SK-N-SH (cell line): ENCODE measurements around the gene FAM131A. TPM values are rescaled to one million over a fixed set of nuclear protein-coding genes. Genes with fewer than 3 reads are reported as not detected.

ENCODE experiments used
- CTCF ChIA-PET: fragments of 300-600, 350-600 bp; formaldehyde crosslinking; extraction: SDS; loops from one replicate; lab custom pipeline; 2021; lab: Yijun Ruan, JAX
- POLR2A ChIA-PET: fragments of 350-600 bp; sonication (Branson Sonifier 250); formaldehyde crosslinking; extraction: SDS; loops from one replicate; lab custom pipeline; 2020; ENCODE audit warnings: antibody characterized with exemption, inconsistent platforms; lab: Yijun Ruan, JAX
- DNase-seq: peaks from one replicate; pipeline ENCODE4 v3.0.0; 2012
- H2AFZ ChIP-seq: fragments of 200-600 bp; sonication (generic); 2 replicates; pipeline ENCODE4 v1.8.1; 2016; ENCODE audit warnings: antibody characterized with exemption, mild to moderate bottlenecking, low read depth
- H3F3A ChIP-seq: fragments of 200-600 bp; sonication (generic); replicated peaks from 2 replicates; pipeline ENCODE3; 2016; ENCODE audit warnings: antibody characterized with exemption, mild to moderate bottlenecking; ENCODE audit not compliant: insufficient read depth
- H3K27ac ChIP-seq, 2 experiments: fragments of 200-500 bp in 1 of 2; fragments of 200-600 bp in 1 of 2; sonication (Bioruptor generic) in 1 of 2; sonication (generic), shearing (Covaris generic) in 1 of 2; 2 replicates each; pipeline versions ENCODE4 v1.5.1 to v1.6.1; 2014 to 2016; ENCODE audit warnings: low read depth in 2 of 2, inconsistent platforms in 1 of 2, low read length in 1 of 2, mild to moderate bottlenecking in 1 of 2, mixed read lengths in 1 of 2
- H3K27me3 ChIP-seq: fragments of 200-600 bp; sonication (generic), shearing (Covaris generic); 2 replicates; pipeline ENCODE4 v1.6.1; 2016; ENCODE audit warnings: mixed run types; ENCODE audit not compliant: insufficient read depth
- H3K36me3 ChIP-seq, 2 experiments: fragments of 200-500 bp in 1 of 2; fragments of 200-600 bp in 1 of 2; sonication (Bioruptor generic) in 1 of 2; sonication (generic) in 1 of 2; replicated peaks in 1 of 2; 2 replicates each; pipeline versions ENCODE3 to v1.5.1; 2014 to 2016; ENCODE audit warnings: low read length in 1 of 2, mild to moderate bottlenecking in 1 of 2; ENCODE audit not compliant: insufficient read depth in 2 of 2, control insufficient read depth in 1 of 2
- H3K4me1 ChIP-seq, 2 experiments: fragments of 200-500 bp in 1 of 2; fragments of 200-600 bp in 1 of 2; sonication (Bioruptor generic) in 1 of 2; sonication (generic), shearing (Covaris generic) in 1 of 2; 2 replicates each; pipeline versions ENCODE4 v1.5.1 to v1.6.1; 2014 to 2016; ENCODE audit warnings: low read depth in 1 of 2, low read length in 1 of 2, mixed run types in 1 of 2; ENCODE audit not compliant: insufficient read depth in 2 of 2, control insufficient read depth in 1 of 2
- H3K4me2 ChIP-seq: fragments of 200-600 bp; sonication (generic), shearing (Covaris generic); 2 replicates; pipeline ENCODE4 v1.6.1; 2017; ENCODE audit warnings: mixed run types
- H3K4me3 ChIP-seq, 2 experiments: fragments of 200-500 bp in 1 of 2; fragments of 200-600 bp in 1 of 2; sonication (Bioruptor generic) in 1 of 2; sonication (generic), shearing (Covaris generic) in 1 of 2; 2 replicates each; pipeline versions ENCODE4 v1.5.1 to v1.8.1; 2014 to 2016; ENCODE audit warnings: low read depth in 2 of 2, inconsistent platforms in 1 of 2, low read length in 1 of 2, mild to moderate bottlenecking in 1 of 2, mixed read lengths in 1 of 2, moderate library complexity in 1 of 2
- H3K79me2 ChIP-seq: fragments of 200-600 bp; sonication (generic); 2 replicates; pipeline ENCODE4 v1.8.1; 2017; ENCODE audit warnings: mild to moderate bottlenecking; ENCODE audit not compliant: insufficient read depth
- H3K9ac ChIP-seq: fragments of 200-600 bp; sonication (generic); 2 replicates; pipeline ENCODE4 v1.6.1; 2017; ENCODE audit warnings: mixed run types
- H3K9me2 ChIP-seq: fragments of 200-600 bp; sonication (generic); 2 replicates; pipeline ENCODE4 v1.6.1; 2017; ENCODE audit warnings: mixed run types
- H3K9me3 ChIP-seq: fragments of 200-600 bp; sonication (generic); 2 replicates; pipeline ENCODE4 v1.6.1; 2017; ENCODE audit warnings: mixed run types, mild to moderate bottlenecking, moderate library complexity
- H4K20me1 ChIP-seq: fragments of 200-600 bp; sonication (generic); 2 replicates; pipeline ENCODE4 v1.6.1; 2017; ENCODE audit warnings: mild to moderate bottlenecking, mixed run types; ENCODE audit not compliant: insufficient read depth
- CHD2 ChIP-seq: fragments of 150-350 bp; IDR thresholded peaks from 2 replicates; pipeline ENCODE4 v1.6.1; 2018; ENCODE audit warnings: low read length; ENCODE audit not compliant: partially characterized antibody
- ELF1 ChIP-seq: IDR thresholded peaks from 2 replicates; pipeline ENCODE4 v1.4.0; 2012
- EP300 ChIP-seq, 2 experiments: IDR thresholded peaks; 2 replicates each; pipeline versions ENCODE4 v1.4.0 to v1.6.1; 2012; ENCODE audit warnings: borderline replicate concordance in 1 of 2, low read depth in 1 of 2, low read length in 1 of 2
- FOSL2 ChIP-seq: IDR thresholded peaks from 2 replicates; pipeline ENCODE4 v1.4.0; 2012; ENCODE audit warnings: low read depth, mild to moderate bottlenecking, moderate library complexity, borderline replicate concordance
- FOXM1 ChIP-seq: IDR thresholded peaks from 2 replicates; pipeline ENCODE4 v1.4.0; 2012; ENCODE audit warnings: low read depth, mild to moderate bottlenecking
- JUND ChIP-seq: IDR thresholded peaks from 2 replicates; pipeline ENCODE4 v1.4.0; 2012
- MXI1 ChIP-seq: IDR thresholded peaks from 2 replicates; pipeline ENCODE4 v1.6.1; 2012; ENCODE audit warnings: mild to moderate bottlenecking, low read depth, low read length, improper control_type of control experiment
- RAD21 ChIP-seq: IDR thresholded peaks from 2 replicates; pipeline ENCODE4 v1.6.1; 2012; ENCODE audit warnings: mild to moderate bottlenecking, low read length
- RXRA ChIP-seq: IDR thresholded peaks from 2 replicates; pipeline ENCODE4 v1.4.0; 2012; ENCODE audit warnings: low read depth, mild to moderate bottlenecking, borderline replicate concordance
- SIN3A ChIP-seq: IDR thresholded peaks from 2 replicates; pipeline ENCODE4 v1.6.1; 2012; ENCODE audit warnings: low read depth, mild to moderate bottlenecking, low read length, moderate library complexity, borderline replicate concordance
- SMC3 ChIP-seq: IDR thresholded peaks from 2 replicates; pipeline ENCODE4 v1.6.1; 2012; ENCODE audit warnings: low read depth, low read length, improper control_type of control experiment
- TAF1 ChIP-seq: IDR thresholded peaks from 2 replicates; pipeline ENCODE4 v1.6.1; 2012; ENCODE audit warnings: low read depth, mild to moderate bottlenecking, low read length, moderate library complexity, borderline replicate concordance
- TCF12 ChIP-seq: IDR thresholded peaks from 2 replicates; pipeline ENCODE4 v1.4.0; 2012
- WGBS: methylation state at CpG from one replicate; pipeline ENCODE4 v1.1.6; 2017; ENCODE audit warnings: low lambda C conversion rate; 5-methylcytosine and 5-hydroxymethylcytosine counted together
- polyA plus RNA-seq, 3 experiments: library from polyadenylated mRNA; depleted of rRNA; stranded (reverse); fragments of >200 nt; gene quantifications; 2 replicates each; pipeline ENCODE4 v1.2.3, GENCODE V29; 2012
- TF ChIP-seq, protein P1 (sequence below): IDR thresholded peaks from 2 replicates; pipeline ENCODE4 v1.4.0; 2012; ENCODE audit warnings: low read depth, borderline replicate concordance
- TF ChIP-seq, protein P2 (sequence below): IDR thresholded peaks from 2 replicates; pipeline ENCODE4 v1.4.0; 2012; ENCODE audit warnings: low read depth, borderline replicate concordance
- TF ChIP-seq, protein P3 (sequence below): fragments of 150-350 bp; IDR thresholded peaks from 2 replicates; pipeline ENCODE4 v1.6.1; 2017; ENCODE audit warnings: antibody characterized with exemption, low read length, low read depth, borderline replicate concordance
- TF ChIP-seq, protein P4 (sequence below): IDR thresholded peaks from 2 replicates; pipeline ENCODE4 v1.6.1; 2012; ENCODE audit warnings: mild to moderate bottlenecking, low read depth, low read length, moderate library complexity
- TF ChIP-seq, protein P5 (sequence below): fragments of 200-600 bp; sonication (generic); IDR thresholded peaks from 2 replicates; pipeline ENCODE4 v1.6.1; 2017; ENCODE audit warnings: antibody characterized with exemption, mild to moderate bottlenecking, moderate library complexity

The FAM131A gene
- polyA plus RNA-seq, 1 of the 3 experiments (the other 2 are of a cell fraction) = 31.6 TPM

DNA sequence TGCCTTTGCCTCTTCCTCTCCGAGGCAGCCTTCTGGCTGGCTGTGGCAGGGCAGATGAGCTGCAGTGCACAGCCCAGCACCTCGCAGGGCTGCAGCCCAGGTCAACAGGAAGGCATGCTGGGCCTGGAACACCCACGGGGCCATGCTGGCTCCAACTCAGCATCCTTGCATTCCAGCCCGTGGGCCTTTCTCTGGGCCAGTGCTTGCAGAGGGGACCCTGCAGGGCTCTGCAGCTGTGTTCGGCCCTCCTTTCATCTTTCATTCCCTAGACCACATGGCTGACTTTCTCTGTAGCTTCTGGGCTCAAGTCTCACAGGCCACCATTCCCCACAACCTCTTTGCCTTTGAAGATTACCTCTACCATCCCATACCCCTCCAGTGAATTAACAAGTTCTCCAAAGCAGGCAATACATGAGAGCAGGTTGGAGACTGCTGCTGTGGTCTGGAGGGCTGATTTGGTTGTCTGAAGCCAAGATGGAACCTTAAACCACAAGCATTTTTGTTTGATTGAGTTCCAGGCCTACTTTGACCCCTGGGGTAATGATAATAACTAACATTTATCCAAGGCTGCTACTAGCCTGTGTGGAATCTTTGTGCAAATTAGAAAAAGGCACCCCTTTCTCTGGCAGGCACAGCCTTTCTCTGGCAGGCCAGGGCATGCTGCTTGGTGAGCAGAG lies 5.9 kb downstream of the FAM131A start:
- WGBS = 65% methylated on average over 3 of the region's 5 CpGs
- Histone ChIP-seq H3K27ac (no peak overlapping the region), H3K79me2 (peaks cover 38% of the 10 kb centered on the region), H3K9me3 (no peaks in the 10 kb centered on the region)
- no peak for DNase-seq
- no peak for TF ChIP-seq SMC3
- TF ChIP-seq, protein P1, sequence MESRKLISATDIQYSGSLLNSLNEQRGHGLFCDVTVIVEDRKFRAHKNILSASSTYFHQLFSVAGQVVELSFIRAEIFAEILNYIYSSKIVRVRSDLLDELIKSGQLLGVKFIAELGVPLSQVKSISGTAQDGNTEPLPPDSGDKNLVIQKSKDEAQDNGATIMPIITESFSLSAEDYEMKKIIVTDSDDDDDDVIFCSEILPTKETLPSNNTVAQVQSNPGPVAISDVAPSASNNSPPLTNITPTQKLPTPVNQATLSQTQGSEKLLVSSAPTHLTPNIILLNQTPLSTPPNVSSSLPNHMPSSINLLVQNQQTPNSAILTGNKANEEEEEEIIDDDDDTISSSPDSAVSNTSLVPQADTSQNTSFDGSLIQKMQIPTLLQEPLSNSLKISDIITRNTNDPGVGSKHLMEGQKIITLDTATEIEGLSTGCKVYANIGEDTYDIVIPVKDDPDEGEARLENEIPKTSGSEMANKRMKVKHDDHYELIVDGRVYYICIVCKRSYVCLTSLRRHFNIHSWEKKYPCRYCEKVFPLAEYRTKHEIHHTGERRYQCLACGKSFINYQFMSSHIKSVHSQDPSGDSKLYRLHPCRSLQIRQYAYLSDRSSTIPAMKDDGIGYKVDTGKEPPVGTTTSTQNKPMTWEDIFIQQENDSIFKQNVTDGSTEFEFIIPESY = no peak
- no peak for TF ChIP-seq CHD2
- TF ChIP-seq, protein P2, sequence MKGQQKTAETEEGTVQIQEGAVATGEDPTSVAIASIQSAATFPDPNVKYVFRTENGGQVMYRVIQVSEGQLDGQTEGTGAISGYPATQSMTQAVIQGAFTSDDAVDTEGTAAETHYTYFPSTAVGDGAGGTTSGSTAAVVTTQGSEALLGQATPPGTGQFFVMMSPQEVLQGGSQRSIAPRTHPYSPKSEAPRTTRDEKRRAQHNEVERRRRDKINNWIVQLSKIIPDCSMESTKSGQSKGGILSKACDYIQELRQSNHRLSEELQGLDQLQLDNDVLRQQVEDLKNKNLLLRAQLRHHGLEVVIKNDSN = no peak
- no peak for TF ChIP-seq TAF1
- no peak for TF ChIP-seq JUND
- no peak for TF ChIP-seq EP300 (IDR thresholded peaks at IDR 0.05; ENCODE audit: borderline replicate concordance in 1 of 2, low read depth in 1 of 2, low read length in 1 of 2)
- no peak for TF ChIP-seq MXI1
- no peak for TF ChIP-seq TCF12
- TF ChIP-seq RXRA = no peak
- TF ChIP-seq, protein P3, sequence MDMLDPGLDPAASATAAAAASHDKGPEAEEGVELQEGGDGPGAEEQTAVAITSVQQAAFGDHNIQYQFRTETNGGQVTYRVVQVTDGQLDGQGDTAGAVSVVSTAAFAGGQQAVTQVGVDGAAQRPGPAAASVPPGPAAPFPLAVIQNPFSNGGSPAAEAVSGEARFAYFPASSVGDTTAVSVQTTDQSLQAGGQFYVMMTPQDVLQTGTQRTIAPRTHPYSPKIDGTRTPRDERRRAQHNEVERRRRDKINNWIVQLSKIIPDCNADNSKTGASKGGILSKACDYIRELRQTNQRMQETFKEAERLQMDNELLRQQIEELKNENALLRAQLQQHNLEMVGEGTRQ = no peak
- no peak for TF ChIP-seq FOSL2
- TF ChIP-seq, protein P4, sequence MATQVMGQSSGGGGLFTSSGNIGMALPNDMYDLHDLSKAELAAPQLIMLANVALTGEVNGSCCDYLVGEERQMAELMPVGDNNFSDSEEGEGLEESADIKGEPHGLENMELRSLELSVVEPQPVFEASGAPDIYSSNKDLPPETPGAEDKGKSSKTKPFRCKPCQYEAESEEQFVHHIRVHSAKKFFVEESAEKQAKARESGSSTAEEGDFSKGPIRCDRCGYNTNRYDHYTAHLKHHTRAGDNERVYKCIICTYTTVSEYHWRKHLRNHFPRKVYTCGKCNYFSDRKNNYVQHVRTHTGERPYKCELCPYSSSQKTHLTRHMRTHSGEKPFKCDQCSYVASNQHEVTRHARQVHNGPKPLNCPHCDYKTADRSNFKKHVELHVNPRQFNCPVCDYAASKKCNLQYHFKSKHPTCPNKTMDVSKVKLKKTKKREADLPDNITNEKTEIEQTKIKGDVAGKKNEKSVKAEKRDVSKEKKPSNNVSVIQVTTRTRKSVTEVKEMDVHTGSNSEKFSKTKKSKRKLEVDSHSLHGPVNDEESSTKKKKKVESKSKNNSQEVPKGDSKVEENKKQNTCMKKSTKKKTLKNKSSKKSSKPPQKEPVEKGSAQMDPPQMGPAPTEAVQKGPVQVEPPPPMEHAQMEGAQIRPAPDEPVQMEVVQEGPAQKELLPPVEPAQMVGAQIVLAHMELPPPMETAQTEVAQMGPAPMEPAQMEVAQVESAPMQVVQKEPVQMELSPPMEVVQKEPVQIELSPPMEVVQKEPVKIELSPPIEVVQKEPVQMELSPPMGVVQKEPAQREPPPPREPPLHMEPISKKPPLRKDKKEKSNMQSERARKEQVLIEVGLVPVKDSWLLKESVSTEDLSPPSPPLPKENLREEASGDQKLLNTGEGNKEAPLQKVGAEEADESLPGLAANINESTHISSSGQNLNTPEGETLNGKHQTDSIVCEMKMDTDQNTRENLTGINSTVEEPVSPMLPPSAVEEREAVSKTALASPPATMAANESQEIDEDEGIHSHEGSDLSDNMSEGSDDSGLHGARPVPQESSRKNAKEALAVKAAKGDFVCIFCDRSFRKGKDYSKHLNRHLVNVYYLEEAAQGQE = no peak
- TF ChIP-seq, protein P5, sequence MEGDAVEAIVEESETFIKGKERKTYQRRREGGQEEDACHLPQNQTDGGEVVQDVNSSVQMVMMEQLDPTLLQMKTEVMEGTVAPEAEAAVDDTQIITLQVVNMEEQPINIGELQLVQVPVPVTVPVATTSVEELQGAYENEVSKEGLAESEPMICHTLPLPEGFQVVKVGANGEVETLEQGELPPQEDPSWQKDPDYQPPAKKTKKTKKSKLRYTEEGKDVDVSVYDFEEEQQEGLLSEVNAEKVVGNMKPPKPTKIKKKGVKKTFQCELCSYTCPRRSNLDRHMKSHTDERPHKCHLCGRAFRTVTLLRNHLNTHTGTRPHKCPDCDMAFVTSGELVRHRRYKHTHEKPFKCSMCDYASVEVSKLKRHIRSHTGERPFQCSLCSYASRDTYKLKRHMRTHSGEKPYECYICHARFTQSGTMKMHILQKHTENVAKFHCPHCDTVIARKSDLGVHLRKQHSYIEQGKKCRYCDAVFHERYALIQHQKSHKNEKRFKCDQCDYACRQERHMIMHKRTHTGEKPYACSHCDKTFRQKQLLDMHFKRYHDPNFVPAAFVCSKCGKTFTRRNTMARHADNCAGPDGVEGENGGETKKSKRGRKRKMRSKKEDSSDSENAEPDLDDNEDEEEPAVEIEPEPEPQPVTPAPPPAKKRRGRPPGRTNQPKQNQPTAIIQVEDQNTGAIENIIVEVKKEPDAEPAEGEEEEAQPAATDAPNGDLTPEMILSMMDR = no peak
- TF ChIP-seq SIN3A = no peak
- no peak for TF ChIP-seq ELF1
- no peak for TF ChIP-seq FOXM1
- TF ChIP-seq RAD21 = no peak
- TF ChIP-seq, all 33 proteins: peak for 0
- H3F3A ChIP-seq = peaks cover 4% of the 10 kb centered on the region
- ChIA-PET CTCF (interaction anchor here (2.2 to 5.3 kb wide), 2 partner anchors 11 to 38 kb away, joined by 4 to 42 read pairs; no protein-coding TSS in a partner anchor), POLR2A (no interaction called here)
- H3K9ac ChIP-seq = no peak overlapping the region
- 0 out of 2 replicates have a peak, but pooled peaks cover 5% of the 10 kb centered on the region for H4K20me1 ChIP-seq
- H3K4me2 ChIP-seq = no peak overlapping the region
- no peak overlapping the region for H2AFZ ChIP-seq
- H3K4me3 ChIP-seq = no peak overlapping the region
- H3K36me3 ChIP-seq = peaks cover 0 to 37% of the 10 kb centered on the region in 2 experiments
- H3K4me1 ChIP-seq = peaks cover 8 to 10% of the 10 kb centered on the region in 2 experiments; a peak in 3 of 4 replicates
- H3K9me2 ChIP-seq = no peaks in the 10 kb centered on the region
- no peaks in the 10 kb centered on the region for H3K27me3 ChIP-seq
